WTC11 (cell line): ENCODE measurements around the gene TERT. TPM values are rescaled to one million over a fixed set of nuclear protein-coding genes. Genes with fewer than 3 reads are reported as not detected.

Source experiments
- ATAC-seq: fragments of 200-7000 bp; cut with Tn5 transposase; 2 replicates; pipeline ENCODE4 v1.10.0; 2021; ENCODE audit warnings: mild to moderate bottlenecking, moderate library complexity
- CTCF ChIA-PET: fragments of 300-600 bp; sonication (Branson Sonifier 250); formaldehyde crosslinking; loops from one replicate; lab custom pipeline; 2021; ENCODE audit warnings: antibody characterized with exemption; lab: Charles Lee
- POLR2A ChIA-PET: fragments of 350-600 bp; sonication (Branson Sonifier 250); formaldehyde crosslinking; loops from one replicate; lab custom pipeline; 2021; ENCODE audit warnings: antibody characterized with exemption; lab: Charles Lee
- DNase-seq: peaks from one replicate; pipeline ENCODE4 v3.0.0; 2021; ENCODE audit warnings: low spot score
- H3K27ac Mint-ChIP-seq: 2 replicates; pipeline ENCODE4 v1.8.0; 2021; ENCODE audit warnings: mixed read lengths
- H3K27me3 Mint-ChIP-seq: 2 replicates; pipeline ENCODE4 v1.8.0; 2021; ENCODE audit warnings: low read depth, mild to moderate bottlenecking, moderate library complexity, mixed read lengths
- H3K36me3 Mint-ChIP-seq: 2 replicates; pipeline ENCODE4 v1.8.0; 2021; ENCODE audit warnings: mixed read lengths
- H3K4me1 Mint-ChIP-seq: 2 replicates; pipeline ENCODE4 v1.8.0; 2022; ENCODE audit warnings: mixed read lengths
- H3K4me3 Mint-ChIP-seq: 2 replicates; pipeline ENCODE4 v1.8.0; 2021; ENCODE audit warnings: mild to moderate bottlenecking, moderate library complexity, mixed read lengths
- H3K9me3 Mint-ChIP-seq: 2 replicates; pipeline ENCODE4 v1.8.0; 2021; ENCODE audit warnings: mixed read lengths
- ATF6 ChIP-seq: sonication (generic); formaldehyde crosslinking; IDR thresholded peaks from 2 replicates; pipeline ENCODE4 v1.8.1; 2023; ENCODE audit warnings: mild to moderate bottlenecking, missing genetic modification reagents
- CREM ChIP-seq: sonication (generic); formaldehyde crosslinking; IDR thresholded peaks from 2 replicates; pipeline ENCODE4 v1.8.1; 2022; ENCODE audit warnings: mild to moderate bottlenecking, missing genetic modification reagents, moderate library complexity
- E2F5 ChIP-seq: sonication (generic); formaldehyde crosslinking; IDR thresholded peaks from 2 replicates; pipeline ENCODE4 v1.8.1; 2022; ENCODE audit warnings: mild to moderate bottlenecking, moderate library complexity, missing genetic modification reagents
- ETV6 ChIP-seq: sonication (generic); formaldehyde crosslinking; IDR thresholded peaks from 2 replicates; pipeline ENCODE4 v1.8.1; 2022; ENCODE audit warnings: mild to moderate bottlenecking, missing genetic modification reagents
- FOXP1 ChIP-seq: sonication (generic); formaldehyde crosslinking; IDR thresholded peaks from 2 replicates; pipeline ENCODE4 v1.8.0; 2022; ENCODE audit warnings: missing genetic modification reagents, mild to moderate bottlenecking, moderate library complexity, borderline replicate concordance
- MXD4 ChIP-seq: fragments of 250-450 bp; sonication (Bioruptor Pico); IDR thresholded peaks from 2 replicates; pipeline ENCODE4 v1.8.0; 2021; ENCODE audit warnings: mild to moderate bottlenecking, moderate library complexity, borderline replicate concordance
- MYBL2 ChIP-seq: sonication (generic); formaldehyde crosslinking; IDR thresholded peaks from 2 replicates; pipeline ENCODE4 v1.8.1; 2023; ENCODE audit warnings: mild to moderate bottlenecking, moderate library complexity, missing genetic modification reagents
- NFE2L1 ChIP-seq: sonication (generic); formaldehyde crosslinking; IDR thresholded peaks from 2 replicates; pipeline ENCODE4 v1.8.1; 2023; ENCODE audit warnings: missing genetic modification reagents
- TCF7 ChIP-seq: sonication (generic); formaldehyde crosslinking; IDR thresholded peaks from 2 replicates; pipeline ENCODE4 v1.8.0; 2022; ENCODE audit warnings: mild to moderate bottlenecking, low read depth, missing genetic modification reagents, moderate library complexity
- TEAD1 ChIP-seq: sonication (generic); formaldehyde crosslinking; IDR thresholded peaks from 2 replicates; pipeline ENCODE4 v1.8.0; 2022; ENCODE audit warnings: mild to moderate bottlenecking, missing genetic modification reagents
- TP53 ChIP-seq: sonication (generic); formaldehyde crosslinking; IDR thresholded peaks from 2 replicates; pipeline ENCODE4 v1.8.1; 2023; ENCODE audit warnings: mild to moderate bottlenecking, missing genetic modification reagents
- USF2 ChIP-seq: sonication (generic); formaldehyde crosslinking; IDR thresholded peaks from 2 replicates; pipeline ENCODE4 v1.8.1; 2023; ENCODE audit warnings: mild to moderate bottlenecking, missing genetic modification reagents, moderate library complexity
- ZBTB43 ChIP-seq: sonication (generic); formaldehyde crosslinking; IDR thresholded peaks from 2 replicates; pipeline ENCODE4 v1.8.1; 2023; ENCODE audit warnings: mild to moderate bottlenecking, missing genetic modification reagents
- ZNF423 ChIP-seq: fragments of 250-450 bp; sonication (Bioruptor Pico); IDR thresholded peaks from 2 replicates; pipeline ENCODE4 v2.1.2; 2022; ENCODE audit warnings: mild to moderate bottlenecking, moderate library complexity
- total RNA-seq: library from RNA; stranded (reverse); gene quantifications from 3 replicates; pipeline ENCODE4 v1.2.3, GENCODE V29; 2021
- TF ChIP-seq, protein P1 (sequence below): fragments of 250-450 bp; sonication (Bioruptor Pico); conservative IDR thresholded peaks from 2 replicates; pipeline ENCODE4 v1.9.0; 2021; ENCODE audit warnings: mild to moderate bottlenecking
- TF ChIP-seq, protein P2 (sequence below): sonication (generic); formaldehyde crosslinking; IDR thresholded peaks from 2 replicates; pipeline ENCODE4 v1.8.1; 2022; ENCODE audit warnings: low read depth, mild to moderate bottlenecking, moderate library complexity, missing genetic modification reagents, borderline replicate concordance
- TF ChIP-seq, protein P3 (sequence below): sonication (generic); formaldehyde crosslinking; IDR thresholded peaks from 2 replicates; pipeline ENCODE4 v1.8.1; 2023; ENCODE audit warnings: mild to moderate bottlenecking, moderate library complexity, missing genetic modification reagents
- TF ChIP-seq, protein P4 (sequence below): sonication (generic); formaldehyde crosslinking; IDR thresholded peaks from 2 replicates; pipeline ENCODE4 v1.8.0; 2022; ENCODE audit warnings: missing genetic modification reagents

TERT gene
- total RNA-seq, 1 experiment from 2014 or later: 42.9 TPM

- Mint-ChIP-seq H3K4me3 (peak overlapping the region; percentile 56), H3K9me3 (no peaks in the 10 kb centered on the region), H3K27me3 (peaks cover 10% of the 10 kb centered on the region)
- CTCF ChIA-PET: interaction anchor here (1.0 to 1.9 kb wide), 5 partner anchors 11 to 352 kb away, joined by 3 to 4 read pairs (median 3); no protein-coding TSS in a partner anchor
- TF ChIP-seq CREM (CRISPR knock-in tag) (no peak), FOXP1 (CRISPR knock-in tag) (peak; percentile 38; the same call in 1 of the 2 replicates)
- TF ChIP-seq, all 79 proteins: peak for 1
- DNase-seq (no peak), ATAC-seq (no peak)
- Mint-ChIP-seq H3K36me3 (peaks cover 2% of the 10 kb centered on the region), H3K4me1 (peaks cover 13% of the 10 kb centered on the region), H3K27ac (no peak overlapping the region)
- POLR2A ChIA-PET: interaction anchor here (1.5 kb wide), 1 partner anchor 45 kb away, joined by 3 read pairs; no protein-coding TSS in a partner anchor
Measured at GRCh38 chr5:1293416-1294205, 1.3 kb downstream of the TERT start.

- Mint-ChIP-seq H3K27me3 (peaks cover 10% of the 10 kb centered on the region), H3K27ac (no peak overlapping the region; the same call in 1 of the 2 replicates), H3K4me3 (peak overlapping the region; percentile 18; the same call in 1 of the 2 replicates), H3K9me3 (no peaks in the 10 kb centered on the region), H3K36me3 (peaks cover 9% of the 10 kb centered on the region), H3K4me1 (peaks cover 13% of the 10 kb centered on the region)
- DNase-seq (no peak), ATAC-seq (no peak)
- CTCF ChIA-PET: interaction anchor here (1.0 to 1.1 kb wide), 2 partner anchors 10 to 352 kb away, joined by 3 read pairs; no protein-coding TSS in a partner anchor
- POLR2A ChIA-PET: no interaction called here
- no peak for TF ChIP-seq ZNF423 (CRISPR knock-in tag)
- TF ChIP-seq NFE2L1 (CRISPR knock-in tag): no peak
- TF ChIP-seq, protein P1, sequence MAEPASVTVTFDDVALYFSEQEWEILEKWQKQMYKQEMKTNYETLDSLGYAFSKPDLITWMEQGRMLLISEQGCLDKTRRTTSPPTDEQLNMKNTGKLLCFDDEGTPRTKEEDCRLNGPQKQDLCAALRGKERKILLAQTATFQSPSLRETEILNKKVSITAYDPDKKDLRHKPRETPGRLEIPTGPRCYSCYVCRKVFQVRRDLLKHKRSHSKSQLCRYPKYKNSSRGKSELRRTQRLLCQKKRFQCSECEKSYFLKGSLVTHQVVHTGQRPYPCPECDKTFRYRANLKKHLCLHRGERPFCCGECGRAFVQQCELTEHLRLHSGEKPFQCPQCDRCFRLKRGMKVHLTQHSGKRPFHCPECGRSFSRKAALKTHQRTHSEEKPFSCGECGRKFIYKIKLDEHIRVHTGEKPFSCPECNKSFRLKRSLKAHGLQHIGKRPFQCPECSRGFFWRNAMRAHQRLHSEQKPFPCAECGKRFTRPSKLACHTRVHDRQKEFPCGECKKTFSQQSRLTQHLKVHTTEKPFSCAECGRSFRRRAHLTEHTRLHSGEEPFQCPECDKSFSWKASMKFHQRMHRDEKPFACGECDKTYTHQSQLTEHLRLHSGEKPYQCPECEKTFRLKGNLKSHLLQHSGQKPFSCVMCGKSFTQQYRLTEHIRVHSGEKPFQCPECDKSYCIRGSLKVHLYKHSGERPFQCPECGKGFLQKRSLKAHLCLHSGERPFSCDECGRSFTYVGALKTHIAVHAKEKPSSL: no peak
- TF ChIP-seq, protein P2, sequence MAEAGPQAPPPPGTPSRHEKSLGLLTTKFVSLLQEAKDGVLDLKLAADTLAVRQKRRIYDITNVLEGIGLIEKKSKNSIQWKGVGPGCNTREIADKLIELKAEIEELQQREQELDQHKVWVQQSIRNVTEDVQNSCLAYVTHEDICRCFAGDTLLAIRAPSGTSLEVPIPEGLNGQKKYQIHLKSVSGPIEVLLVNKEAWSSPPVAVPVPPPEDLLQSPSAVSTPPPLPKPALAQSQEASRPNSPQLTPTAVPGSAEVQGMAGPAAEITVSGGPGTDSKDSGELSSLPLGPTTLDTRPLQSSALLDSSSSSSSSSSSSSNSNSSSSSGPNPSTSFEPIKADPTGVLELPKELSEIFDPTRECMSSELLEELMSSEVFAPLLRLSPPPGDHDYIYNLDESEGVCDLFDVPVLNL (CRISPR knock-in tag): no peak
- no peak for TF ChIP-seq ETV6 (CRISPR knock-in tag)
- TF ChIP-seq ZBTB43 (CRISPR knock-in tag): no peak
- no peak for TF ChIP-seq TCF7 (CRISPR knock-in tag)
- TF ChIP-seq TP53 (CRISPR knock-in tag): no peak
- TF ChIP-seq, protein P3, sequence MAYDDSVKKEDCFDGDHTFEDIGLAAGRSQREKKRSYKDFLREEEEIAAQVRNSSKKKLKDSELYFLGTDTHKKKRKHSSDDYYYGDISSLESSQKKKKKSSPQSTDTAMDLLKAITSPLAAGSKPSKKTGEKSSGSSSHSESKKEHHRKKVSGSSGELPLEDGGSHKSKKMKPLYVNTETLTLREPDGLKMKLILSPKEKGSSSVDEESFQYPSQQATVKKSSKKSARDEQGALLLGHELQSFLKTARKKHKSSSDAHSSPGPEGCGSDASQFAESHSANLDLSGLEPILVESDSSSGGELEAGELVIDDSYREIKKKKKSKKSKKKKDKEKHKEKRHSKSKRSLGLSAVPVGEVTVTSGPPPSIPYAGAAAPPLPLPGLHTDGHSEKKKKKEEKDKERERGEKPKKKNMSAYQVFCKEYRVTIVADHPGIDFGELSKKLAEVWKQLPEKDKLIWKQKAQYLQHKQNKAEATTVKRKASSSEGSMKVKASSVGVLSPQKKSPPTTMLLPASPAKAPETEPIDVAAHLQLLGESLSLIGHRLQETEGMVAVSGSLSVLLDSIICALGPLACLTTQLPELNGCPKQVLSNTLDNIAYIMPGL (CRISPR knock-in tag): no peak
- TF ChIP-seq MXD4 (CRISPR knock-in tag): no peak
- TF ChIP-seq USF2 (CRISPR knock-in tag): no peak
- no peak for TF ChIP-seq E2F5 (CRISPR knock-in tag)
- TF ChIP-seq, protein P4, sequence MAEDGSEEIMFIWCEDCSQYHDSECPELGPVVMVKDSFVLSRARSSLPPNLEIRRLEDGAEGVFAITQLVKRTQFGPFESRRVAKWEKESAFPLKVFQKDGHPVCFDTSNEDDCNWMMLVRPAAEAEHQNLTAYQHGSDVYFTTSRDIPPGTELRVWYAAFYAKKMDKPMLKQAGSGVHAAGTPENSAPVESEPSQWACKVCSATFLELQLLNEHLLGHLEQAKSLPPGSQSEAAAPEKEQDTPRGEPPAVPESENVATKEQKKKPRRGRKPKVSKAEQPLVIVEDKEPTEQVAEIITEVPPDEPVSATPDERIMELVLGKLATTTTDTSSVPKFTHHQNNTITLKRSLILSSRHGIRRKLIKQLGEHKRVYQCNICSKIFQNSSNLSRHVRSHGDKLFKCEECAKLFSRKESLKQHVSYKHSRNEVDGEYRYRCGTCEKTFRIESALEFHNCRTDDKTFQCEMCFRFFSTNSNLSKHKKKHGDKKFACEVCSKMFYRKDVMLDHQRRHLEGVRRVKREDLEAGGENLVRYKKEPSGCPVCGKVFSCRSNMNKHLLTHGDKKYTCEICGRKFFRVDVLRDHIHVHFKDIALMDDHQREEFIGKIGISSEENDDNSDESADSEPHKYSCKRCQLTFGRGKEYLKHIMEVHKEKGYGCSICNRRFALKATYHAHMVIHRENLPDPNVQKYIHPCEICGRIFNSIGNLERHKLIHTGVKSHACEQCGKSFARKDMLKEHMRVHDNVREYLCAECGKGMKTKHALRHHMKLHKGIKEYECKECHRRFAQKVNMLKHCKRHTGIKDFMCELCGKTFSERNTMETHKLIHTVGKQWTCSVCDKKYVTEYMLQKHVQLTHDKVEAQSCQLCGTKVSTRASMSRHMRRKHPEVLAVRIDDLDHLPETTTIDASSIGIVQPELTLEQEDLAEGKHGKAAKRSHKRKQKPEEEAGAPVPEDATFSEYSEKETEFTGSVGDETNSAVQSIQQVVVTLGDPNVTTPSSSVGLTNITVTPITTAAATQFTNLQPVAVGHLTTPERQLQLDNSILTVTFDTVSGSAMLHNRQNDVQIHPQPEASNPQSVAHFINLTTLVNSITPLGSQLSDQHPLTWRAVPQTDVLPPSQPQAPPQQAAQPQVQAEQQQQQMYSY (CRISPR knock-in tag): no peak
- no peak for TF ChIP-seq MYBL2 (CRISPR knock-in tag)
- TF ChIP-seq ATF6: no peak
- TF ChIP-seq TEAD1 (CRISPR knock-in tag): no peak
Measured at GRCh38 chr5:1292846-1293415, 1.9 kb downstream of the TERT start.
